Measurements from ENCODE around the gene MAPK14.
"Not testable (repeated sequence)": the region's sequence is repeated elsewhere in the genome, so short reads cannot be mapped to it uniquely, and the experiment has no call there.

Gene MAPK14

GRCh38 chr6:36027501-36028087 lies at the start of gene MAPK14:
MAPK14 (plus strand) TSS chr6:36027808; CDS start chr6:36028158, 350 bp downstream.
- peak; percentile 100 for DNase-seq

- DNase-seq, result not testable (repeated sequence)
These were observed 47.5 kb upstream of the MAPK14 start for GRCh38 chr6:35980126-35980525.

- no peak for DNase-seq
These were observed 46.5 kb upstream of the MAPK14 start for GRCh38 chr6:35980991-35981645.

GRCh38 chr6:35984701-35985100 lies 42.9 kb upstream of the MAPK14 start:
- no peak for DNase-seq

GRCh38 chr6:35988047-35988446 lies 39.6 kb upstream of the MAPK14 start:
- not testable (repeated sequence) for DNase-seq

GRCh38 chr6:35993150-35993549 lies 34.5 kb upstream of the MAPK14 start:
- DNase-seq, result no peak

GRCh38 chr6:36000451-36000850 lies 27.2 kb upstream of the MAPK14 start:
- DNase-seq, result no peak

- DNase-seq, result no peak
These were observed 11.9 kb upstream of the MAPK14 start for GRCh38 chr6:36015666-36016065.

GRCh38 chr6:36018339-36018738 lies 9.3 kb upstream of the MAPK14 start:
- no peak for DNase-seq

- DNase-seq, result no peak
These were observed 8.4 kb upstream of the MAPK14 start for GRCh38 chr6:36019167-36019566.

GRCh38 chr6:36020154-36020553 lies 7.5 kb upstream of the MAPK14 start:
- no peak for DNase-seq

GRCh38 chr6:36023996-36024795 lies 3.4 kb upstream of the MAPK14 start, which contains the start of gene SLC26A8:
SLC26A8 (minus strand) TSS chr6:36024641; CDS start chr6:36019707, 4,934 bp downstream.
- DNase-seq, result no peak

GRCh38 chr6:36025260-36025931 lies 2.2 kb upstream of the MAPK14 start:
- DNase-seq, result no peak

GRCh38 chr6:36025932-36026327 lies 1.7 kb upstream of the MAPK14 start:
- no peak for DNase-seq

GRCh38 chr6:36028088-36028876 lies 674 bp downstream of the MAPK14 start:
- DNase-seq, result no peak

GRCh38 chr6:36028877-36029324 lies 1.3 kb downstream of the MAPK14 start:
- no peak for DNase-seq

GRCh38 chr6:36029464-36029863 lies 1.9 kb downstream of the MAPK14 start:
- no peak for DNase-seq

GRCh38 chr6:36032261-36032660 lies 4.7 kb downstream of the MAPK14 start:
- DNase-seq, result no peak

- DNase-seq, result not testable (repeated sequence)
These were observed 5.5 kb downstream of the MAPK14 start for GRCh38 chr6:36033144-36033543.

GRCh38 chr6:36033935-36034334 lies 6.3 kb downstream of the MAPK14 start:
- no peak for DNase-seq

GRCh38 chr6:36034441-36034840 lies 6.8 kb downstream of the MAPK14 start:
- DNase-seq, result no peak

- DNase-seq, result peak; percentile 35
These were observed 7.6 kb downstream of the MAPK14 start for GRCh38 chr6:36035225-36035624.

Measured in NCI-H2171 (cell line).